Activated CD4-positive, alpha-beta T cell treated with anti-CD3 and anti-CD28 coated beads, Interleukin-2, amount 10 ng/mL, durations not matched to agents 24 days and 14 days (primary cell): ENCODE data around the gene EGLN3. TPM values are rescaled to one million over a fixed set of nuclear protein-coding genes. Genes with fewer than 3 reads are reported as not detected.

Experiments
- DNase-seq: peaks from one replicate; pipeline ENCODE4 v3.0.0; 2022
- H3K27ac Mint-ChIP-seq: one replicate; pipeline ENCODE4 v1.8.0; 2022; ENCODE audit warnings: mild to moderate bottlenecking, mixed read lengths
- H3K27me3 Mint-ChIP-seq: one replicate; pipeline ENCODE4 v1.8.0; 2022; ENCODE audit warnings: mixed read lengths
- H3K36me3 Mint-ChIP-seq: one replicate; pipeline ENCODE4 v1.8.0; 2022; ENCODE audit warnings: low read depth, mild to moderate bottlenecking, mixed read lengths
- H3K4me1 Mint-ChIP-seq: one replicate; pipeline ENCODE4 v1.8.0; 2021; ENCODE audit warnings: mixed read lengths
- H3K4me3 Mint-ChIP-seq: one replicate; pipeline ENCODE4 v1.8.0; 2022; ENCODE audit warnings: mild to moderate bottlenecking, moderate library complexity, mixed read lengths
- H3K9me3 Mint-ChIP-seq: one replicate; pipeline ENCODE4 v1.8.0; 2021; ENCODE audit warnings: mixed read lengths
- intact Hi-C: fragments of 100-400 bp; cut with micrococcal nuclease; formaldehyde crosslinking; loops from one replicate; pipeline ENCODE4 v1.15.1; 2023
- total RNA-seq: library from RNA; stranded (reverse); gene quantifications from 2 replicates; pipeline ENCODE4 v1.2.3, GENCODE V29; 2022

Gene EGLN3
- total RNA-seq, 1 donor from 2014 or later: 17.6 TPM

- Mint-ChIP-seq H3K4me1 (peaks cover 7% of the 10 kb centered on the region), H3K36me3 (peaks cover 76% of the 10 kb centered on the region)
- intact Hi-C loops: no loop called here
Observed at GRCh38 chr14:33925946-33926345, 24.9 kb downstream of the EGLN3 start.

GRCh38 chr14:33925235-33925634 lies 25.6 kb downstream of the EGLN3 start:
- intact Hi-C loops: no loop called here
- Mint-ChIP-seq H3K9me3 (peaks cover 23% of the 10 kb centered on the region), H3K4me3 (no peak overlapping the region), H3K4me1 (peaks cover 7% of the 10 kb centered on the region), H3K27me3 (peaks cover 3% of the 10 kb centered on the region), H3K36me3 (peaks cover 70% of the 10 kb centered on the region), H3K27ac (no peak overlapping the region)
- DNase-seq: no peak

More at GRCh38 chr14:33925946-33926345, 24.9 kb downstream of the EGLN3 start:
- no peak overlapping the region for H3K27ac Mint-ChIP-seq
- peaks cover 26% of the 10 kb centered on the region for H3K9me3 Mint-ChIP-seq
- no peak overlapping the region for H3K4me3 Mint-ChIP-seq
- peaks cover 3% of the 10 kb centered on the region for H3K27me3 Mint-ChIP-seq
- no peak for DNase-seq

- intact Hi-C loops: no loop called here
- H3K27me3 Mint-ChIP-seq: peaks cover 3% of the 10 kb centered on the region
Observed at GRCh38 chr14:33924566-33925100, 26.2 kb downstream of the EGLN3 start.

GRCh38 chr14:33922125-33922524 lies 28.7 kb downstream of the EGLN3 start:
- peaks cover 3% of the 10 kb centered on the region for H3K27me3 Mint-ChIP-seq
- no peak overlapping the region for H3K27ac Mint-ChIP-seq

More at GRCh38 chr14:33924566-33925100, 26.2 kb downstream of the EGLN3 start:
- Mint-ChIP-seq H3K4me1 (peaks cover 7% of the 10 kb centered on the region), H3K27ac (no peak overlapping the region), H3K36me3 (peaks cover 64% of the 10 kb centered on the region), H3K4me3 (no peak overlapping the region), H3K9me3 (peaks cover 20% of the 10 kb centered on the region)
- no peak for DNase-seq

GRCh38 chr14:33918256-33918655 lies 32.6 kb downstream of the EGLN3 start:
- Mint-ChIP-seq H3K27ac (no peak overlapping the region), H3K27me3 (no peaks in the 10 kb centered on the region), H3K36me3 (peaks cover 28% of the 10 kb centered on the region), H3K4me1 (peaks cover 5% of the 10 kb centered on the region), H3K9me3 (peaks cover 10% of the 10 kb centered on the region), H3K4me3 (no peak overlapping the region)
- DNase-seq: no peak
- intact Hi-C loops: no loop called here

More at GRCh38 chr14:33922125-33922524, 28.7 kb downstream of the EGLN3 start:
- Mint-ChIP-seq H3K9me3 (peaks cover 19% of the 10 kb centered on the region), H3K4me1 (peaks cover 10% of the 10 kb centered on the region), H3K36me3 (peaks cover 51% of the 10 kb centered on the region), H3K4me3 (no peak overlapping the region)
- intact Hi-C loops: no loop called here
- no peak for DNase-seq

GRCh38 chr14:33917661-33918060 lies 33.2 kb downstream of the EGLN3 start:
- intact Hi-C loops: no loop called here
- no peak overlapping the region for H3K27ac Mint-ChIP-seq
- H3K9me3 Mint-ChIP-seq: peaks cover 10% of the 10 kb centered on the region
- no peak overlapping the region for H3K4me3 Mint-ChIP-seq
- no peaks in the 10 kb centered on the region for H3K27me3 Mint-ChIP-seq
- DNase-seq: no peak
- peaks cover 5% of the 10 kb centered on the region for H3K4me1 Mint-ChIP-seq
- H3K36me3 Mint-ChIP-seq: peaks cover 22% of the 10 kb centered on the region

- DNase-seq: no peak
- no peaks in the 10 kb centered on the region for H3K27me3 Mint-ChIP-seq
- H3K9me3 Mint-ChIP-seq: peaks cover 4% of the 10 kb centered on the region
- intact Hi-C loops: no loop called here
- peaks cover 17% of the 10 kb centered on the region for H3K36me3 Mint-ChIP-seq
- H3K27ac Mint-ChIP-seq: no peak overlapping the region
- H3K4me3 Mint-ChIP-seq: no peak overlapping the region
- peaks cover 3% of the 10 kb centered on the region for H3K4me1 Mint-ChIP-seq
Observed at GRCh38 chr14:33916663-33917565, 34.0 kb downstream of the EGLN3 start.

GRCh38 chr14:33915682-33916081 lies 35.2 kb downstream of the EGLN3 start:
- H3K36me3 Mint-ChIP-seq: peaks cover 12% of the 10 kb centered on the region
- intact Hi-C loops: no loop called here
- peaks cover 3% of the 10 kb centered on the region for H3K4me1 Mint-ChIP-seq
- H3K27me3 Mint-ChIP-seq: no peaks in the 10 kb centered on the region
- H3K4me3 Mint-ChIP-seq: no peak overlapping the region
- no peak overlapping the region for H3K27ac Mint-ChIP-seq
- H3K9me3 Mint-ChIP-seq: no peaks in the 10 kb centered on the region
- DNase-seq: no peak

- intact Hi-C loops: no loop called here
- peaks cover 3% of the 10 kb centered on the region for H3K4me1 Mint-ChIP-seq
- peaks cover 12% of the 10 kb centered on the region for H3K36me3 Mint-ChIP-seq
- H3K4me3 Mint-ChIP-seq: no peak overlapping the region
- H3K27me3 Mint-ChIP-seq: no peaks in the 10 kb centered on the region
- DNase-seq: no peak
- no peak overlapping the region for H3K27ac Mint-ChIP-seq
- no peaks in the 10 kb centered on the region for H3K9me3 Mint-ChIP-seq
Observed at GRCh38 chr14:33914676-33915516, 36.0 kb downstream of the EGLN3 start.

- no peak overlapping the region for H3K27ac Mint-ChIP-seq
- H3K27me3 Mint-ChIP-seq: peaks cover 16% of the 10 kb centered on the region
- no peaks in the 10 kb centered on the region for H3K4me1 Mint-ChIP-seq
- intact Hi-C loops: no loop called here
- peaks cover 6% of the 10 kb centered on the region for H3K9me3 Mint-ChIP-seq
- H3K4me3 Mint-ChIP-seq: no peak overlapping the region
- peak; percentile 39 for DNase-seq
- H3K36me3 Mint-ChIP-seq: peaks cover 2% of the 10 kb centered on the region
Observed at GRCh38 chr14:33911046-33911445, 39.8 kb downstream of the EGLN3 start.

- H3K27ac Mint-ChIP-seq: no peak overlapping the region
- intact Hi-C loops: no loop called here
- H3K4me3 Mint-ChIP-seq: no peak overlapping the region
- peaks cover 20% of the 10 kb centered on the region for H3K27me3 Mint-ChIP-seq
- peaks cover 6% of the 10 kb centered on the region for H3K9me3 Mint-ChIP-seq
- H3K4me1 Mint-ChIP-seq: no peaks in the 10 kb centered on the region
- H3K36me3 Mint-ChIP-seq: peaks cover 2% of the 10 kb centered on the region
- DNase-seq: no peak
Observed at GRCh38 chr14:33910435-33910834, 40.4 kb downstream of the EGLN3 start.

GRCh38 chr14:33909380-33910084 lies 41.3 kb downstream of the EGLN3 start:
- Mint-ChIP-seq H3K9me3 (peaks cover 6% of the 10 kb centered on the region), H3K4me1 (no peaks in the 10 kb centered on the region)
- intact Hi-C loops: no loop called here

GRCh38 chr14:33908540-33909223 lies 42.2 kb downstream of the EGLN3 start:
- DNase-seq: peak; percentile 53
- no peaks in the 10 kb centered on the region for H3K4me1 Mint-ChIP-seq
- H3K4me3 Mint-ChIP-seq: no peak overlapping the region
- H3K9me3 Mint-ChIP-seq: peaks cover 6% of the 10 kb centered on the region
- no peak overlapping the region for H3K27ac Mint-ChIP-seq
- intact Hi-C loops: no loop called here
- H3K36me3 Mint-ChIP-seq: peaks cover 2% of the 10 kb centered on the region
- H3K27me3 Mint-ChIP-seq: peaks cover 29% of the 10 kb centered on the region

More at GRCh38 chr14:33909380-33910084, 41.3 kb downstream of the EGLN3 start:
- H3K27ac Mint-ChIP-seq: no peak overlapping the region
- H3K4me3 Mint-ChIP-seq: no peak overlapping the region
- H3K36me3 Mint-ChIP-seq: peaks cover 2% of the 10 kb centered on the region
- peaks cover 25% of the 10 kb centered on the region for H3K27me3 Mint-ChIP-seq
- DNase-seq: peak; percentile 48
